Motor neuron (in vitro differentiated cells): ENCODE data around the gene RASA3. TPM values are rescaled to one million over a fixed set of nuclear protein-coding genes. Genes with fewer than 3 reads are reported as not detected.
A peak's percentile ranks its signal among the peaks of the same experiment; 100 is the strongest.

Source experiments
- ATAC-seq, 8 experiments: fragments of 200-7000 bp; cut with Tn5 transposase; replicated peaks in 6 of 8; 2 replicates each; pipeline ENCODE4 v1.8.0; 2021; ENCODE audit warnings: mild to moderate bottlenecking in 8 of 8, moderate library complexity in 8 of 8
- H3K27ac ChIP-seq, 2 donors: fragments of 250-450 bp; sonication (Bioruptor Pico); 2 replicates each; pipeline ENCODE4 v1.9.0; 2021; ENCODE audit warnings: antibody characterized with exemption in 2 of 2, mild to moderate bottlenecking in 2 of 2, moderate library complexity in 1 of 2
- H3K4me1 ChIP-seq, 2 donors: fragments of 250-450 bp; sonication (Bioruptor Pico); replicated peaks in 1 of 2; 2 replicates each; pipeline ENCODE4 v1.6.1; 2021; ENCODE audit warnings: antibody characterized with exemption in 2 of 2, mild to moderate bottlenecking in 2 of 2, moderate library complexity in 1 of 2
- H3K4me3 ChIP-seq, 5 donors: fragments of 250-450 bp; sonication (Bioruptor Pico); 2 replicates each; pipeline ENCODE4 v1.9.0; 2021; ENCODE audit warnings: antibody characterized with exemption in 5 of 5, mild to moderate bottlenecking in 5 of 5, moderate library complexity in 4 of 5
- WGBS, 10 experiments: fragments of 450-650 bp; shearing (Covaris generic); methylation state at CpG; one replicate each; pipeline ENCODE4 v1.0.0; 2022; 5-methylcytosine and 5-hydroxymethylcytosine counted together
- in situ Hi-C, 9 experiments: fragments of 400-800 bp; cut with MboI; loops; one replicate each; pipeline ENCODE4 v1.15.0; 2021; ENCODE audit warnings: low sequenced_read_pairs in 9 of 9, low pct_unique_long_range_greater_than_20kb in 2 of 9; ENCODE audit not compliant: unreplicated experiment in 9 of 9
- total RNA-seq, 8 experiments: library from RNA; unstranded; fragments of 300-600 nt; gene quantifications; 2 replicates each; pipeline versions ENCODE4 v1.2.3 to v1.2.4, GENCODE V29; 2022

RASA3 gene
- total RNA-seq, 8 experiments from 2014 or later, result 1.3 to 25.2 (median 10.0) TPM

DNA sequence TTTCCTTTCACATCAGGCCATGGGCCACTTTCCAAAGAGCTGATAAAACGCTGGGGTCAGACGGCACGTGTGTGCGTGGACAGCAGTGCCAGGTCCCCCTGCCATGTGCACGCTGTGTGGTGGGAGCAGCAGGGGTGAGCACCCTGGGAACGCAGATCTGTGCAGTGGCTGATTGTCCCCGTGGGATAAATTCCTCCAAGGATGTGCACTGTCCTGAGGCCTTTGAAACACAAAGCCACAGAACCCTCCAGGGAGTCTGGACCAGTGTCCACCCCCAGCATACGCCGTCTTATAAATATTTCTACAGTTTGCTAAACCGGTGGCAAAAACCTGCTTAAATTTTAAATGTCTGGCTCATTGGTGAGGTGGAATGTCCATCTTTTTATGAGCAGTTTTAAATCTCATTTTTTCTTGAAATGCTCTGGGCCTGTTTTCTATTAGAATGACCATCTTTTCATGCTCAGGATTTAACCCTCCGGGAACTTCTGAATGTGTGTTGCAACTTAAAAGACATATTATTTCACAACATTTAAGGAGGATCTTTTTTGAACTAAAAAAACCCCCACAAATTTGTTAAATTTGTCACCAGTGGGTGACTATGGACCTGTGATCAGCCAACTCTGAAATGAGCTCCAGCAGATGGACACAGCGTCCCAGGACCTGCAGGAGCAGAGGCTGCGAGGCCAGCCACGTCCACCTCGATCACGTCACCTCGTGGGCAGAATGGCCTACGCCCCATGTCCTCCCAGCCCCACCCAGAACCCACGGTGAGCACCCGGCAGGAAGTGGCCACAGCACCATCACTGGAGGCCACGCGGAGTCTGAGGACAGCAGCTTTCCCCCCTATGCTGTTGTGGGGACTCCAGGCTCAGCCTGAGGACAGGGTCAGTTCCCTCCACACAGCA lies 68.6 kb downstream of the RASA3 start:
- Histone ChIP-seq H3K27ac (peak overlapping the region; percentile 83 to 90), H3K4me1 (peaks cover 35% of the 10 kb centered on the region in 2 donors), H3K4me3 (no peak overlapping the region)
- in situ Hi-C loops, result no loop called here
- WGBS, 10 experiments, result 7 to 92% (median 75%) methylated on average over 3 to 12 of the region's 22 CpGs
- ATAC-seq, result peak in 2 of 8 experiments; percentile 4 to 11

DNA sequence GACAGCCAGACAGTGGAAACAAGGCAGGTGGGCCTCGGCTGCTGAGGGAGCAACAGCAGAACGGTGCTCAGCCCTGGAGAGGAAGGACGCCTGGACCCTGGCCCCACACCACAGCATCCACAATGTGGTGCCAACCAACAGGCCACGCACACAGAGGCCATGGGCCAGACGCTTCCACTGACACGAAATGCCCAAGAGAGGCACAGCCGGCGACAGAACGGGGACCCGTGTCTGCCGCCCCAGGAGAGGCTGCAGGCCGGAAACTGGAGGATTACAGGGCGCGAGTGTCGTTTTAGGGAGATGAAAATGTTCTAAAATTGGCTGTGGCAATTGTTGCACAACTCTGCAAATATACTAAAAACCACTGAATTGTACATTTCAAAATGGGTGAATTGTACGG lies 69.7 kb downstream of the RASA3 start:
- in situ Hi-C loops, result no loop called here
- no peak for ATAC-seq

DNA sequence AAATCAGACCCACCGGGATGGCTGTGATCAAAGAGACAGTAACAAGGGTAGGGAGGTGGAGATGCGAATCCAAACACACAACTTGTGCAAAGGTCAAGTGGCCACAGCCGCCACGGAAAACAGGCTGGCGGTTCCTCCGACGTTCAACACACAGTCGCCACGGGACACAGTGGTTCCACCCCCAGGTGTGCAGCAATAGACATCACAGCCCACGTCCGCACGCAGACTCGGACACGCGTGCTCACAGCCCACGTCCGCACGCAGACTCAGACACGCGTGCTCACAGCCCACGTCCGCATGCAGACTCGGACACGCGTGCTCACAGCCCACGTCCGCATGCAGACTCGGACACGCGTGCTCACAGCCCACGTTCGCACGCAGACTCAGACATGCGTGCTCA lies 70.1 kb downstream of the RASA3 start:
- peaks cover 26 to 28% of the 10 kb centered on the region in 2 donors for H3K4me1 ChIP-seq
- in situ Hi-C loops, result no loop called here
- H3K4me3 ChIP-seq, result no peak overlapping the region
- 33 to 100% (median 99%) methylated on average over 1 to 15 of the region's 34 CpGs; no CpG with 5 or more reads in 1 of the 10 experiments for WGBS, 10 experiments
- no peak overlapping the region for H3K27ac ChIP-seq
- no peak for ATAC-seq

More for the DNA sequence above, 69.7 kb downstream of the RASA3 start:
- Histone ChIP-seq H3K4me1 (peaks cover 26 to 27% of the 10 kb centered on the region in 2 donors), H3K27ac (no peak overlapping the region), H3K4me3 (no peak overlapping the region)
- 51 to 100% (median 83%) methylated on average over 1 to 13 of the region's 16 CpGs; no CpG with 5 or more reads in 2 of the 10 experiments for WGBS, 10 experiments

DNA sequence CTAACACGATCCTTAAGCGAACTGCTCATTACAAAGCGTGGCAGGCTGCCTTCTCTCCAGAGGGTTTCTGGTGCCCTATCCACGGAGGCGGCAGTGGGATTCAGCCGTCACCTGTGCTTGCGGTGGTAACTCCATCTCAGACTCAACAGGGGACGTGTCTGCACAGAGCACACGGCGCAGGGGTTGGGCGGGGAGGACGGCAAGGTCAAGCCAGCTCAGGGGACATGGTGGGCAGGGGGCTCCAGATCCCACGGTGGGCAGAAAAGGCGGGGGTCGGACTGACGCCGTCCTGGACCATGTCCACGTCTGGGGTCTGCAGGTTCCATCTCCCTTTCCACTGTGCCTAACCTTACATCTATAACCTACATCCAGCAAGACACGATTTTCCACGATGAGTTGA lies 70.7 kb downstream of the RASA3 start:
- no peak for ATAC-seq
- in situ Hi-C loops, result no loop called here
- no peak overlapping the region for H3K4me3 ChIP-seq
- peaks cover 28 to 34% of the 10 kb centered on the region in 2 donors for H3K4me1 ChIP-seq
- H3K27ac ChIP-seq, result no peak overlapping the region
- WGBS, 10 experiments, result 80 to 100% (median 100%) methylated on average over 1 to 6 of the region's 20 CpGs; no CpG with 5 or more reads in 3 of the 10 experiments

DNA sequence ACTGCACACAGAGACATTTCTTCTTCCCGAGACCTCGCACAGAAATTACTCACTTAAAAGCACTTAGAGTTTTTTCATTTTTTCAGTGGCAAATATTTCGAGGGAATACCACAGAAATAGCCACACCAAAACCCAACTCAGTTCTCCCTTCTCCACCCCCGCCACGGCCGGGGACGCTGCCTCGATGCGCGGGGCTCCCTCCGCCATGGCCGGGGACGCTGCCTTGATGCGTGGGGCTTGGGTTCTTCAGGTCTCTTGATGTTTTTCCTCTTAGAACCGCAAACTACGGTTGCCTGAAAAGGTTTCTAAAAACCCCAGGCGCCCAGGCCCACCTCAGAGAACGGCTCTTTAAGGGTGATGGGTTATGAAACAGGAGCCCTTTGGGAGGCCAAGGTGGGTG lies 71.4 kb downstream of the RASA3 start:
- Histone ChIP-seq H3K4me3 (no peak overlapping the region), H3K27ac (no peak overlapping the region), H3K4me1 (peaks cover 29 to 38% of the 10 kb centered on the region in 2 donors)
- in situ Hi-C loops, result no loop called here
- WGBS, 10 experiments, result 79 to 100% (median 98%) methylated on average over 3 to 13 of the region's 18 CpGs; no CpG with 5 or more reads in 5 of the 10 experiments
- ATAC-seq, result no peak

DNA sequence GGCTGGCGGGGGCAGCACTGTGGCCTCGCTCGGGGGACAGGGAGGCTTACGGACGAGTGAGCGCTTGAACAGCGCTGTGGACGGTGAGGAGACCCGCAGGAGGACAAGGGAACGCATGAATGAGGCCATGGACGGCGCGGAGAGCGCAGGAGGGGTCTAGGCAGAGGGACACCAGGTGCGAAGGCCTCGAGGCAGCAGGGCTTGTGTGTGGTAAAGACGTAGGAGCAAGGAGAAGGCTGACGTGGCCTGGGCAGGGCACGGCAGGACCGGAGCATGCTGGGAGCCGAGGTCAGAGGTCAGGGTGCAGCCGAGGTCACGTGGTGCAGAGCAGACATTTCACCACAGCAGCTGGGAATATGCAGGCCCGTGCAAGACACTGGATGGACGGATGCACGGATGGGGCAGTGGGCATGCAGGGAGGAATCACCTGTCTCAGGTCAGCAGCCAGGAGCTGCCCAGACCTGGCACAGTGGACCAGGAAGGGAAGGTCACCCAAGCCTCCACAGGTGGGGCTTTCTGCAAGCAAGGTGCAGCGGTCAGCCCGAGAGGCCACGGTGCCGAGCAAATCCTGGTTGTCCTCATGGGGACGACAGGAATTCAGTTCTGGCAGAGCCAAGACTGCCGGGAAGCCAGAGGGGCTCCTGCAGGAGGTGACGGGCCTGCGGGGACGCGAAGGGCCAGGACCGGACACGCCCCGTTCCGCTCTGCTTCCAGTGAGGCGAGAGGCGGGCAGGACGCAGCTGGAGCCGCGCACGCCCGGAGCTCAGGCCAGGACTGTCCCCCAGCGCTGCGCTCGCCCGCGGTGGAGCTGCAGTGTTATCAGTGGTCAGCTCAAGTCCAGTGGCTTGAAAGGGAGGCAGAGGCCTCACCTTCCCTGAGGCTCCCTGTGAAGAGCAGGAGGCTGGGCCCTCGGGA lies 72.2 kb downstream of the RASA3 start:
- Histone ChIP-seq H3K27ac (no peak overlapping the region), H3K4me1 (peaks cover 26 to 34% of the 10 kb centered on the region in 2 donors), H3K4me3 (no peak overlapping the region)
- WGBS, 10 experiments, result 73 to 88% (median 84%) methylated on average over 3 to 12 of the region's 53 CpGs; no CpG with 5 or more reads in 5 of the 10 experiments
- ATAC-seq, result no peak
- in situ Hi-C loops, result no loop called here

DNA sequence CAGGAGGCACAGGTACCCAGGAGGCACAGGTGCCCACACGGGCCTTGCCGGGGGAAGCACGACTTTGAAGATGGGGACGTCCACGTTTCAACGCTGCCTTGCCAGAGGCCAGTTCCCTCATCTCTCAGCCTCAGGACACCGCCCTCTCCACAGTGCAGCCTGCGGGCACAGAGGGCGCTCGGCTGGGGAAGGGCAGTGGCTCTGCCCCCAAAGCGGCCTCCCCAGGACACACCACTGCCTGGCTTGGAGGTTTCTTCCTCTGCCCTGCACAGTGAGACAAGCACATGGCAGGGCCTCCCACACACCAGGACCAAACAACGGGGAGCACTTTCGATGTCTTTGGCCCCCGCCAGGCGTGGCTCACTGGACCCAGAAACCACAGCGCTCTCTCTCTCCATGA lies 73.0 kb downstream of the RASA3 start:
- H3K4me3 ChIP-seq, result no peak overlapping the region
- in situ Hi-C loops, result no loop called here
- WGBS, 10 experiments, result 86% methylated on average over 5 of the region's 16 CpGs; no CpG with 5 or more reads in 9 of the 10 experiments
- peaks cover 26 to 34% of the 10 kb centered on the region in 2 donors for H3K4me1 ChIP-seq
- no peak for ATAC-seq
- no peak overlapping the region for H3K27ac ChIP-seq

DNA sequence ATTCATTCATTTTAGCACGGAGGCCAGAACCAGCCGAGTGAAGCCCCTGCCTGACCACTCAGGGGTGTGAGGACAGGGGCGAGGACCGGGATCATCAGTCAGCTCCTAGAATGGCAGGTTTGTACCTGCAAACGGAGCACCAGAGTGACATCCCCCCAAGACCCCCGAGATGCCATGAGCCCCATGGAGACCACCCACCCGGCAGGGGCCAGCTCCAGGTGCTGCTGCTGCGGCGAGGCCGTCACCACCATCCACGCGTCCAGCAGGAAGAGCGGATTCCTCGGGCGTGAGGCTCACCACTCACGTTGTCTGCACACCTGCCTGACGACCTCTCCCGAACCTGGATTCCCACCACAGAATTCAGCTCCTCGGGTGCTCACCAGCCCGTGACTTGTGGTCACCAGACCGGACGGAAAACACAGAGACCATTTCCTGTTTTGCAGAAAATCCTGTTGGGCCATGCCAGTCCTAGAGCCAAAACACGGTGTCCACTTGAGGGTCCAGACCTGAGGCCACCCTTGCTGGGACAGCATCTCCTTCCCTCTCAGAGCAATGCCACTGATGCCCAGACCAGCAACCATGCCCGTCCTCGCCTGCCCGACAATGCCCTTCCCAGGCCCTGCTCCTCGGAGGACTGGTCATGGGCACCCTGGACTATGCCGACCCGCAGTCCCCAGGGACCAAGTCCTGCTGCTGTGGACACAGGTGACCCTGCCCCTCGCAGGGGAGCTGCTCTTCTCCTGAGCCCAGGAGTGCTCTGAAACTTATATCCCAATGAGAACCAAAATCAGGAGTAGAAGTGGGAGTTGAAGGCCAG lies 74.2 kb downstream of the RASA3 start:
- Histone ChIP-seq H3K4me3 (no peak overlapping the region), H3K4me1 (peaks cover 23 to 30% of the 10 kb centered on the region in 2 donors), H3K27ac (no peak overlapping the region)
- no peak for ATAC-seq
- in situ Hi-C loops, result no loop called here
- 87 to 100% (median 93%) methylated on average over 2 to 8 of the region's 30 CpGs; no CpG with 5 or more reads in 5 of the 10 experiments for WGBS, 10 experiments

DNA sequence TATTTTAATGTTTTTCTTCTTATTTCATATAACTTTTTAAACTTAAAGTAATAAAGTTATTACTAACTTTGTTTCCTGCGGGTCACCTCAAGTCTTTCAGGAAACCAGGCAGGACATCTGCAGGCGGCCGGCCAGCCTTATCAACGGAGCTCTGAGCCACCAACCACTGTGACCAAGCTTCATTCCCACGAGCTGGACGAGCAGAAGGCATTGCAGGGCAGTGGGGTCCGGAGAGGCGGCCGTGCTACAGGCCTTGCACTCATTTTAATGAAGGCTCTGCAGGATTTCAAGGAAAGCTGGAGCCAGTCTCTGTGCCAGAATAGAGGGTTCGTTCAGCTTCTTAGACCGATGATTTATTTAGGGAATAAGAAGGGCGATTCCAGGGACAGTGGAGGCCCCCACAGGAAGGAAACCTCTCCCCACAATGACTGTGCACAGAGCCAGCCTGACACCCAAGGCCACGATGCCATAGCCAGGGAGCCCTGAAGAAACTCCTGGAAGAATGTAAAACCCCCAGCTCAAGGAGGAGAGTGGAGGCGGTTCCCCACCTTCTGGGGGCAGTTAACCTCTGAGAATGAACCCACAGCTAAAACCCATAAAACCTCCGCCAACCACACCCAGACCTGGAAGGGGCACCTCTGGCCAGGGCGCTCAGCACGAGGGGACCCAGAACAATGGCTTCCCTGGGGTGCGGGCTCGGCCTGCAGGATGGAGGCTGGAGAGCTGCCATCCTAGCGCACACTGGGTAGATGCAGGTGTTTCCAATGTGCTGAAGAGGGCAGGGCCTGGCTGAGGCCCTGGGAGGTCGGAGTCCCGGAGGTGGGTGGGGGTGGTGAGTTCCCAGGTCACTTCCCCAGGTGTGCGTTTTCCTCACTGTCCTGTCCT lies 75.0 kb downstream of the RASA3 start:
- in situ Hi-C loops, result no loop called here
- 56 to 100% (median 73%) methylated on average over 1 to 14 of the region's 23 CpGs; no CpG with 5 or more reads in 2 of the 10 experiments for WGBS, 10 experiments
- Histone ChIP-seq H3K4me1 (peaks cover 27 to 34% of the 10 kb centered on the region in 2 donors), H3K4me3 (no peak overlapping the region), H3K27ac (no peak overlapping the region)
- ATAC-seq, result no peak

DNA sequence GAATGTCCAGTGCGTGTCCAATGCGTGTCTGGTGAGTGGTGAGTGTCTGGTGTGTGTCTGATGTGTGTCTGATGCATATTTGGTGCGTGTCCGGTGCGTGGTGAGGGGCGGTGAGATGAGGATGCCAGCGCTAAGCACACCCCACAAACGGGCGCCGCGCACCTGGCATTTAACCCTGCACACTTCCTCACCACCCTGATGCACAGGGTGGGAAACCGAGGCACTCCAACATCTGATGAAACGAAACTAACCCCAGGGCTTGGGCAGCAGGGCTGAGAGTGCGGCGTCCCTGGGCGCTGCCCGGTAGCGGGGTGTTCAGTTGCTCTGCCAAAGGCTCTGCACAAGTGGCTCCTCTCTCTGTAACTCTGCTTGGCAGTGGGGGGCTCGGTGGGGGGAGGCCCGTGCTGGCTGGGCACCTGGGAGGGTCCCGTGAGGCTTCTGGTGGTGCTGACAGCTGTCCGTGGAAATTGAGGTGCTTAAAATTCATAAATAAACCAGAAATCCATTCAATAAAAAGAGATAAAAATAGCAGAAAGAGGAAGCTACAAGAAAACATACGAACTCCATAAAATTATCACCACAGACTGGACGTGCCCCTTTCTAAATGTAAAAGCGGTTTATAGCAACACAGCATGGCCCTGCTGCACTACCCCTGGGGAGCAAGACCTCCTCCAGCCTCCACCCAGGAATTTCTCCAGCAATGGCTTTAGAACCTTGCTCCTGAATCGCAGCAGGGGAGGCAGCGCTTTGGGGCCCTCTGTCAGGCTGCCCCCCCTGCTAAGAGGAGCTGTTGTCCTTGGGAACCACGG lies 76.0 kb downstream of the RASA3 start:
- in situ Hi-C loops, result no loop called here
- no peak overlapping the region for H3K4me3 ChIP-seq
- ATAC-seq, result no peak
- H3K4me1 ChIP-seq, result peaks cover 27 to 36% of the 10 kb centered on the region in 2 donors
- WGBS, 10 experiments, result 0 to 100% (median 89%) methylated on average over 1 to 15 of the region's 28 CpGs; no CpG with 5 or more reads in 4 of the 10 experiments
- H3K27ac ChIP-seq, result no peak overlapping the region

DNA sequence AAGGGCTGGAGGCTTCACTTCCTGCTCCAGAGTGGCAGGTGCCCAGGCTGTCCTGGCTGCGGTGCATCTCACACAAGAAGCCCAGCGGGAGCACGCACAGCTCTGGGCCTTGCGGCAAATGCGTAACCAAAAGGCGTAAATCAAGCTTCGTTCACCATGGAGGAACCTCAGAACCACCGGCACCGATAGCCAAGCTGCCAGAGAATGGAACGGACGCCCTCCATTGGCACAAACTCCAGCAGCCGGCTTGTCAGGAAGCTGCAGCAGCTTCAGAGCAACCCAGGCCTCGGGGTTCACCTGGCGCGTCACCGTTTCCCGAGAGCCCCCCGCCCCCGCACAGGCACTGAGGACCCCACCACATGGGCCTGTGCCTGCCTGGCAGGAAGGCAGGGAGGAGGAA lies 76.7 kb downstream of the RASA3 start:
- no peak for ATAC-seq
- Histone ChIP-seq H3K4me3 (no peak overlapping the region), H3K27ac (no peak overlapping the region), H3K4me1 (peaks cover 27 to 36% of the 10 kb centered on the region in 2 donors)
- in situ Hi-C loops, result no loop called here
- 97 to 100% (median 100%) methylated on average over 1 to 6 of the region's 19 CpGs; no CpG with 5 or more reads in 6 of the 10 experiments for WGBS, 10 experiments
